Measurements from ENCODE around the gene SLC35A2. TPM values are rescaled to one million over a fixed set of nuclear protein-coding genes. Genes with fewer than 3 reads are reported as not detected.
"Not testable (repeated sequence)": the region's sequence is repeated elsewhere in the genome, so short reads cannot be mapped to it uniquely, and the experiment has no call there.

Gene SLC35A2
- total and polyA plus RNA-seq, 2 of the 4 experiments (the other 2 are of a cell fraction): 10.8 to 48.3 TPM

- CTCF ChIA-PET; H3K18ac ChIP-seq (ENCODE audit: low read depth, low read length): not testable (repeated sequence)
These were observed 39.4 kb downstream of the SLC35A2 start for GRCh38 chrX:48872017-48872416.

More at GRCh38 chrX:48872017-48872416, 39.4 kb downstream of the SLC35A2 start:
- H2AK9ac ChIP-seq (replicated peaks; ENCODE audit: low read depth, low read length, poor library complexity); H2AFZ ChIP-seq (replicated peaks; ENCODE audit: low read length, poor library complexity); BruUV-seq (replicated peaks); H2BK120ac ChIP-seq (ENCODE audit: low read depth, low read length); H2BK20ac ChIP-seq (ENCODE audit: low read depth, low read length); H3K4ac ChIP-seq (ENCODE audit: low read depth, low read length); H2BK15ac ChIP-seq (ENCODE audit: low read depth, low read length); H3K9me1 ChIP-seq (ENCODE audit: insufficient read depth, low read length); H3K27me3 ChIP-seq (ENCODE audit: control insufficient read depth, insufficient read depth, low read length); H3K14ac ChIP-seq (replicated peaks; ENCODE audit: low read depth, low read length); H3K9ac ChIP-seq (ENCODE audit: low read depth, low read length); dilution Hi-C loops (cut with HindIII; ENCODE audit: low sequenced_read_pairs, unreplicated experiment); H3K4me3 ChIP-seq (ENCODE audit: insufficient read depth, low read depth, low read length); DNase-seq; H3K56ac ChIP-seq (ENCODE audit: extremely low read depth, insufficient read depth, low read length); H4K5ac ChIP-seq (ENCODE audit: low read depth, low read length); H3K36me3 ChIP-seq (ENCODE audit: control insufficient read depth, insufficient read depth, low read length); H2BK5ac ChIP-seq (ENCODE audit: low read depth, low read length, poor library complexity, severe bottlenecking); H3K23ac ChIP-seq (ENCODE audit: low read depth, low read length); H4K20me1 ChIP-seq (ENCODE audit: insufficient read depth, low read length); H3K4me1 ChIP-seq (ENCODE audit: control insufficient read depth, insufficient read depth, low read length); H4K91ac ChIP-seq (ENCODE audit: insufficient read depth, low read depth, low read length); H3K79me1 ChIP-seq (ENCODE audit: low read depth in 1 of 2, low read length in 2 of 2); H3K27ac ChIP-seq (ENCODE audit: insufficient read depth, low read length); H3K9me3 ChIP-seq (ENCODE audit: control insufficient read depth, insufficient read depth, low read length); H4K8ac ChIP-seq (ENCODE audit: low read depth in 2 of 2, low read length in 2 of 2); ATAC-seq (ENCODE audit: low read depth); H3K4me2 ChIP-seq (ENCODE audit: low read depth, low read length); in situ Hi-C loops (cut with MboI; ENCODE audit: low sequenced_read_pairs); H2AK5ac ChIP-seq (ENCODE audit: low read depth, low read length); intact Hi-C loops (cut with micrococcal nuclease): not testable (repeated sequence)
- no CpG with 5 or more reads among the region's 2 CpGs for WGBS, 2 experiments (ENCODE audit: extremely low coverage in 2 of 2, insufficient read length in 1 of 2)
- POLR2A ChIA-PET (ENCODE audit: unreplicated experiment): interaction anchor here (0.6 kb wide), 1 partner anchor 209 kb away, joined by 8 read pairs; no protein-coding TSS in a partner anchor

All from IMR-90 (cell line).